ENCODE data around the gene PRDX2. TPM values are rescaled to one million over a fixed set of nuclear protein-coding genes. Genes with fewer than 3 reads are reported as not detected.

PRDX2 gene
- total and polyA plus RNA-seq, 2 donors (not counting 3 experiments of a cell fraction or from before 2014, with no cell fraction given), result 247 to 492 TPM

DNA sequence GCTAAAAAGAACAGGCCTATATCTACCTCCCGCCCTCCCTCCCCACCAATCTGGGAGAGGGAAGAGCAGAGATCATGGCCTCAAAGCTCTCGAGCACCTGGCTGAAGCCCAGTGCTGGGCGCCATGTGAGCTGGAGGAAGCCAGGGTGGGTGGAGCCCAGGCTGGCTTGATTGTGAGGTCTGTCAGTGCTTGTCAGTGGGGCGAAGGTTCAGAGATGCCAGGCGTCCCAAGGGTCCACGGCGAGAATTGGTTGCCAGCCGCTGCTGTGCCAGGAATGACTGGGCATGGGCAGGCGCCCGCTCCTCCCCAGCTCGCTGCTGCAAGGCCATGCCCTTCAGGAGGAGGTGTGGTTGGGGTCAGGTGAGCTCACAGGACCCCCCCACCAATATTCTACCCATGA is 38.5 kb downstream of the PRDX2 start:
- dilution Hi-C loops (cut with MboI; ENCODE audit: extremely low pct_ligation_motif_present, low sequenced_read_pairs), result no loop called here
- Histone ChIP-seq H3K27me3 (ENCODE audit: control insufficient read depth in 2 of 2, insufficient read depth in 2 of 2, low read length in 2 of 2) (no peaks in the 10 kb centered on the region), H3K79me2 (ENCODE audit: control insufficient read depth, insufficient read depth, low read length) (no peaks in the 10 kb centered on the region), H3K4me2 (ENCODE audit: insufficient read depth, low read length) (no peak overlapping the region), H3K9me3 (replicated peaks; ENCODE audit: control insufficient read depth, insufficient read depth, low read length) (no peaks in the 10 kb centered on the region), H4K20me1 (replicated peaks; ENCODE audit: control insufficient read depth, extremely low read depth, insufficient read depth, low read length) (no peaks in the 10 kb centered on the region), H3K9ac (replicated peaks; ENCODE audit: extremely low read depth, insufficient read depth, low read length) (no peak overlapping the region), H3K4me3 (replicated peaks in 1 of 3; ENCODE audit: insufficient read depth in 1 of 3, low read depth in 1 of 3, low read length in 3 of 3) (no peak overlapping the region), H2AFZ (ENCODE audit: low read depth, low read length) (no peak overlapping the region), H3K4me1 (ENCODE audit: control insufficient read depth, extremely low read depth, insufficient read depth, low read length) (no peaks in the 10 kb centered on the region), H3K36me3 (ENCODE audit: control insufficient read depth in 2 of 2, extremely low read depth in 1 of 2, insufficient read depth in 2 of 2, low read length in 2 of 2) (no peaks in the 10 kb centered on the region), H3K9me1 (replicated peaks; ENCODE audit: control insufficient read depth, extremely low read depth, insufficient read depth, low read length) (no peaks in the 10 kb centered on the region), H3K27ac (ENCODE audit: insufficient read depth, low read depth, low read length) (no peak overlapping the region)
- DNase-seq (ENCODE audit: low read depth, low spot score) (no peak), FAIRE-seq (no peak)
- no TSS peak for BruUV-seq (replicated peaks)
- TF ChIP-seq MYC (IDR thresholded peaks at IDR 0.05; ENCODE audit: low read depth, low read length) (no peak), GATA2 (IDR thresholded peaks at IDR 0.05; ENCODE audit: insufficient read depth, insufficient read length, low read depth, low read length) (no peak), FOS (IDR thresholded peaks at IDR 0.05; ENCODE audit: borderline replicate concordance, insufficient read depth, low read length) (no peak), POLR2AphosphoS5 (IDR thresholded peaks at IDR 0.05; ENCODE audit: insufficient read depth, low read depth, low read length) (no peak), EZH2 (IDR thresholded peaks at IDR 0.05; ENCODE audit: borderline replicate concordance, low read depth, low read length, severe bottlenecking) (no peak), POLR2A (IDR thresholded peaks at IDR 0.05; ENCODE audit: low read depth, low read length) (no peak), JUN (IDR thresholded peaks at IDR 0.05; ENCODE audit: borderline replicate concordance, insufficient read depth, insufficient read length, low read depth) (no peak)
- TF ChIP-seq, protein P1, sequence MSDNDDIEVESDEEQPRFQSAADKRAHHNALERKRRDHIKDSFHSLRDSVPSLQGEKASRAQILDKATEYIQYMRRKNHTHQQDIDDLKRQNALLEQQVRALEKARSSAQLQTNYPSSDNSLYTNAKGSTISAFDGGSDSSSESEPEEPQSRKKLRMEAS (IDR thresholded peaks at IDR 0.05; ENCODE audit: insufficient read depth, insufficient read length), result no peak
- TF ChIP-seq, protein P2, sequence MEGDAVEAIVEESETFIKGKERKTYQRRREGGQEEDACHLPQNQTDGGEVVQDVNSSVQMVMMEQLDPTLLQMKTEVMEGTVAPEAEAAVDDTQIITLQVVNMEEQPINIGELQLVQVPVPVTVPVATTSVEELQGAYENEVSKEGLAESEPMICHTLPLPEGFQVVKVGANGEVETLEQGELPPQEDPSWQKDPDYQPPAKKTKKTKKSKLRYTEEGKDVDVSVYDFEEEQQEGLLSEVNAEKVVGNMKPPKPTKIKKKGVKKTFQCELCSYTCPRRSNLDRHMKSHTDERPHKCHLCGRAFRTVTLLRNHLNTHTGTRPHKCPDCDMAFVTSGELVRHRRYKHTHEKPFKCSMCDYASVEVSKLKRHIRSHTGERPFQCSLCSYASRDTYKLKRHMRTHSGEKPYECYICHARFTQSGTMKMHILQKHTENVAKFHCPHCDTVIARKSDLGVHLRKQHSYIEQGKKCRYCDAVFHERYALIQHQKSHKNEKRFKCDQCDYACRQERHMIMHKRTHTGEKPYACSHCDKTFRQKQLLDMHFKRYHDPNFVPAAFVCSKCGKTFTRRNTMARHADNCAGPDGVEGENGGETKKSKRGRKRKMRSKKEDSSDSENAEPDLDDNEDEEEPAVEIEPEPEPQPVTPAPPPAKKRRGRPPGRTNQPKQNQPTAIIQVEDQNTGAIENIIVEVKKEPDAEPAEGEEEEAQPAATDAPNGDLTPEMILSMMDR (IDR thresholded peaks at IDR 0.05; ENCODE audit: extremely low read depth in 1 of 2, insufficient read depth in 1 of 2, low read depth in 1 of 2, low read length in 2 of 2), result no peak
- ChIA-PET CTCF (interaction anchor here (9.9 to 12.6 kb wide), 3 partner anchors 12 to 85 kb away, joined by 144 to 524 read pairs (median 481); partner anchors contain the start of genes HOOK2, JUNB, PRDX2 and THSD8), POLR2A (interaction anchor here (1.6 kb wide), 1 partner anchor 29 kb away, joined by 5 read pairs; the partner anchor contains the start of gene JUNB)
- intact Hi-C loops (cut with micrococcal nuclease), result no loop called here

All from endothelial cell of umbilical vein (primary cell).